SK-N-SH (cell line): ENCODE measurements around the gene CCNA2. TPM values are rescaled to one million over a fixed set of nuclear protein-coding genes. Genes with fewer than 3 reads are reported as not detected.
A peak's percentile ranks its signal among the peaks of the same experiment; 100 is the strongest.

Experiments used
- CTCF ChIA-PET: fragments of 300-600, 350-600 bp; formaldehyde crosslinking; extraction: SDS; loops from one replicate; lab custom pipeline; 2021; lab: Yijun Ruan, JAX
- POLR2A ChIA-PET: fragments of 350-600 bp; sonication (Branson Sonifier 250); formaldehyde crosslinking; extraction: SDS; loops from one replicate; lab custom pipeline; 2020; ENCODE audit warnings: antibody characterized with exemption, inconsistent platforms; lab: Yijun Ruan, JAX
- DNase-seq: peaks from one replicate; pipeline ENCODE4 v3.0.0; 2012
- H2AFZ ChIP-seq: fragments of 200-600 bp; sonication (generic); 2 replicates; pipeline ENCODE4 v1.8.1; 2016; ENCODE audit warnings: antibody characterized with exemption, mild to moderate bottlenecking, low read depth
- H3F3A ChIP-seq: fragments of 200-600 bp; sonication (generic); replicated peaks from 2 replicates; pipeline ENCODE3; 2016; ENCODE audit warnings: antibody characterized with exemption, mild to moderate bottlenecking; ENCODE audit not compliant: insufficient read depth
- H3K27ac ChIP-seq, 2 experiments: fragments of 200-500 bp in 1 of 2; fragments of 200-600 bp in 1 of 2; sonication (Bioruptor generic) in 1 of 2; sonication (generic), shearing (Covaris generic) in 1 of 2; 2 replicates each; pipeline versions ENCODE4 v1.5.1 to v1.6.1; 2014 to 2016; ENCODE audit warnings: low read depth in 2 of 2, inconsistent platforms in 1 of 2, low read length in 1 of 2, mild to moderate bottlenecking in 1 of 2, mixed read lengths in 1 of 2
- H3K27me3 ChIP-seq: fragments of 200-600 bp; sonication (generic), shearing (Covaris generic); 2 replicates; pipeline ENCODE4 v1.6.1; 2016; ENCODE audit warnings: mixed run types; ENCODE audit not compliant: insufficient read depth
- H3K36me3 ChIP-seq, 2 experiments: fragments of 200-500 bp in 1 of 2; fragments of 200-600 bp in 1 of 2; sonication (Bioruptor generic) in 1 of 2; sonication (generic) in 1 of 2; replicated peaks in 1 of 2; 2 replicates each; pipeline versions ENCODE3 to v1.5.1; 2014 to 2016; ENCODE audit warnings: low read length in 1 of 2, mild to moderate bottlenecking in 1 of 2; ENCODE audit not compliant: insufficient read depth in 2 of 2, control insufficient read depth in 1 of 2
- H3K4me1 ChIP-seq, 2 experiments: fragments of 200-500 bp in 1 of 2; fragments of 200-600 bp in 1 of 2; sonication (Bioruptor generic) in 1 of 2; sonication (generic), shearing (Covaris generic) in 1 of 2; 2 replicates each; pipeline versions ENCODE4 v1.5.1 to v1.6.1; 2014 to 2016; ENCODE audit warnings: low read depth in 1 of 2, low read length in 1 of 2, mixed run types in 1 of 2; ENCODE audit not compliant: insufficient read depth in 2 of 2, control insufficient read depth in 1 of 2
- H3K4me2 ChIP-seq: fragments of 200-600 bp; sonication (generic), shearing (Covaris generic); 2 replicates; pipeline ENCODE4 v1.6.1; 2017; ENCODE audit warnings: mixed run types
- H3K4me3 ChIP-seq, 2 experiments: fragments of 200-500 bp in 1 of 2; fragments of 200-600 bp in 1 of 2; sonication (Bioruptor generic) in 1 of 2; sonication (generic), shearing (Covaris generic) in 1 of 2; 2 replicates each; pipeline versions ENCODE4 v1.5.1 to v1.8.1; 2014 to 2016; ENCODE audit warnings: low read depth in 2 of 2, inconsistent platforms in 1 of 2, low read length in 1 of 2, mild to moderate bottlenecking in 1 of 2, mixed read lengths in 1 of 2, moderate library complexity in 1 of 2
- H3K79me2 ChIP-seq: fragments of 200-600 bp; sonication (generic); 2 replicates; pipeline ENCODE4 v1.8.1; 2017; ENCODE audit warnings: mild to moderate bottlenecking; ENCODE audit not compliant: insufficient read depth
- H3K9ac ChIP-seq: fragments of 200-600 bp; sonication (generic); 2 replicates; pipeline ENCODE4 v1.6.1; 2017; ENCODE audit warnings: mixed run types
- H3K9me2 ChIP-seq: fragments of 200-600 bp; sonication (generic); 2 replicates; pipeline ENCODE4 v1.6.1; 2017; ENCODE audit warnings: mixed run types
- H3K9me3 ChIP-seq: fragments of 200-600 bp; sonication (generic); 2 replicates; pipeline ENCODE4 v1.6.1; 2017; ENCODE audit warnings: mixed run types, mild to moderate bottlenecking, moderate library complexity
- H4K20me1 ChIP-seq: fragments of 200-600 bp; sonication (generic); 2 replicates; pipeline ENCODE4 v1.6.1; 2017; ENCODE audit warnings: mild to moderate bottlenecking, mixed run types; ENCODE audit not compliant: insufficient read depth
- CHD2 ChIP-seq: fragments of 150-350 bp; IDR thresholded peaks from 2 replicates; pipeline ENCODE4 v1.6.1; 2018; ENCODE audit warnings: low read length; ENCODE audit not compliant: partially characterized antibody
- EP300 ChIP-seq, 2 experiments: IDR thresholded peaks; 2 replicates each; pipeline versions ENCODE4 v1.4.0 to v1.6.1; 2012; ENCODE audit warnings: borderline replicate concordance in 1 of 2, low read depth in 1 of 2, low read length in 1 of 2
- FOXJ3 ChIP-seq: sonication (generic); formaldehyde crosslinking; IDR thresholded peaks from 2 replicates; pipeline ENCODE4 v1.5.1; 2020; ENCODE audit warnings: mild to moderate bottlenecking, missing genetic modification reagents
- GABPA ChIP-seq: IDR thresholded peaks from 2 replicates; pipeline ENCODE4 v1.4.0; 2012; ENCODE audit warnings: low read depth, mild to moderate bottlenecking
- GATA2 ChIP-seq: sonication (generic); formaldehyde crosslinking; IDR thresholded peaks from 2 replicates; pipeline ENCODE4 v1.5.0; 2020; ENCODE audit warnings: mild to moderate bottlenecking, missing genetic modification reagents
- JUND ChIP-seq: IDR thresholded peaks from 2 replicates; pipeline ENCODE4 v1.4.0; 2012
- MEF2A ChIP-seq: IDR thresholded peaks from 2 replicates; pipeline ENCODE4 v1.4.0; 2012; ENCODE audit warnings: low read depth, borderline replicate concordance
- NFIC ChIP-seq: IDR thresholded peaks from 2 replicates; pipeline ENCODE4 v1.4.0; 2012; ENCODE audit warnings: borderline replicate concordance
- NRF1 ChIP-seq: IDR thresholded peaks from 2 replicates; pipeline ENCODE4 v1.6.1; 2012; ENCODE audit warnings: low read depth, mild to moderate bottlenecking, low read length
- POLR2AphosphoS5 ChIP-seq: IDR thresholded peaks from 2 replicates; pipeline ENCODE4 v1.6.1; 2012; ENCODE audit warnings: low read depth, low read length
- RAD21 ChIP-seq: IDR thresholded peaks from 2 replicates; pipeline ENCODE4 v1.6.1; 2012; ENCODE audit warnings: mild to moderate bottlenecking, low read length
- RFX5 ChIP-seq: IDR thresholded peaks from 2 replicates; pipeline ENCODE4 v1.6.1; 2012; ENCODE audit warnings: mild to moderate bottlenecking, improper control_type of control experiment, low read length
- RXRA ChIP-seq: IDR thresholded peaks from 2 replicates; pipeline ENCODE4 v1.4.0; 2012; ENCODE audit warnings: low read depth, mild to moderate bottlenecking, borderline replicate concordance
- SMC3 ChIP-seq: IDR thresholded peaks from 2 replicates; pipeline ENCODE4 v1.6.1; 2012; ENCODE audit warnings: low read depth, low read length, improper control_type of control experiment
- TAF1 ChIP-seq: IDR thresholded peaks from 2 replicates; pipeline ENCODE4 v1.6.1; 2012; ENCODE audit warnings: low read depth, mild to moderate bottlenecking, low read length, moderate library complexity, borderline replicate concordance
- TCF12 ChIP-seq: IDR thresholded peaks from 2 replicates; pipeline ENCODE4 v1.4.0; 2012
- TEAD4 ChIP-seq: IDR thresholded peaks from 2 replicates; pipeline ENCODE4 v1.4.0; 2012; ENCODE audit warnings: mild to moderate bottlenecking, borderline replicate concordance; ENCODE audit not compliant: insufficient read depth
- USF1 ChIP-seq: IDR thresholded peaks from 2 replicates; pipeline ENCODE4 v1.4.0; 2012; ENCODE audit warnings: low read depth, borderline replicate concordance
- ZBTB33 ChIP-seq: IDR thresholded peaks from 2 replicates; pipeline ENCODE4 v1.4.0; 2012; ENCODE audit warnings: low read depth, borderline replicate concordance
- WGBS: methylation state at CpG from one replicate; pipeline ENCODE4 v1.1.6; 2017; ENCODE audit warnings: low lambda C conversion rate; 5-methylcytosine and 5-hydroxymethylcytosine counted together
- polyA plus RNA-seq, 3 experiments: library from polyadenylated mRNA; depleted of rRNA; stranded (reverse); fragments of >200 nt; gene quantifications; 2 replicates each; pipeline ENCODE4 v1.2.3, GENCODE V29; 2012
- TF ChIP-seq, protein P1 (sequence below): IDR thresholded peaks from 2 replicates; pipeline ENCODE4 v1.6.1; 2012; ENCODE audit warnings: mild to moderate bottlenecking, low read depth, low read length, moderate library complexity
- TF ChIP-seq, protein P2 (sequence below): fragments of 150-350 bp; IDR thresholded peaks from 2 replicates; pipeline ENCODE4 v1.6.1; 2016; ENCODE audit warnings: mild to moderate bottlenecking, low read depth, low read length
- TF ChIP-seq, protein P3 (sequence below): IDR thresholded peaks from 2 replicates; pipeline ENCODE4; 2012
- TF ChIP-seq, protein P4 (sequence below): IDR thresholded peaks from 2 replicates; pipeline ENCODE4 v1.4.0; 2012; ENCODE audit warnings: low read depth

The CCNA2 gene
- 23.0 and 23.8 TPM in 2 replicates for polyA plus RNA-seq (2012; rRNA removed)
- polyA plus RNA-seq (2012; cell fraction: cytosol; rRNA removed): 27.7 and 29.2 TPM in 2 replicates
- 10.8 and 15.6 TPM in 2 replicates for polyA plus RNA-seq (2012; cell fraction: nucleus; rRNA removed)

DNA sequence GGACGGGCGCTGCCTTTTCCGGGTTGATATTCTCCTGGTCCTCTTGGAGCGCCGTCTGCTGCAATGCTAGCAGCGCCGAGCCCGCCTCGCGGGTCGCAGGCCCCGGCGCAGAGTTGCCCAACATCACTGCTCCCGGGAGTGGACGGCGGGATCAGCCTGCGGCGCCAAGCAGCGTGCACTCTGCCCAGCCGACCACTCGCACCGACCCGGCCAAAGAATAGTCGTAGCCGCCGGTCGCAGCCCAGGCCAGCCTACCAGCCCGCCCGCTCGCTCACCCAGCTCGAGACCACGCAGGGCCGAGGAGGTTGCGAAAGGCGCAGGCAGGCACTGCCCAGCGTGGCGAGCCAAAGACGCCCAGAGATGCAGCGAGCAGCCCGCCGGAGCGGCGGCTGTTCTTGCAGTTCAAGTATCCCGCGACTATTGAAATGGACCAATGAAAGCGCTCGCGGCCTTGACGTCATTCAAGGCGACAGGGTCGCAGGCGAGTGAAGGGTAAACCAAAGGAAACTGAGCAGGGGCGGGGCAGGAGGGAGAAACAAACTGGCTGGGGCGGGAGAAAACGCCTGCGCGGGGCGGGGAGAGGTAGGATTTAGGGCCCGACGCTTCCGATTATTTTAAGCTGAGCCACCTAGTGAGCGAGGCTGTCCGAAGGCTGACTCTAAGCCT lies at the start of gene CCNA2:
Gene CCNA2, minus strand, starts transcription at position 379 of the 666 bp plus-strand sequence. Its CDS starts 255 bp downstream, at position 124.
- Histone ChIP-seq H3K27me3 (no peaks in the 10 kb centered on the region), H3K9me2 (no peaks in the 10 kb centered on the region), H3K4me1 (peaks cover 12 to 18% of the 10 kb centered on the region in 2 experiments; a peak in 3 of 4 replicates), H3K9me3 (no peaks in the 10 kb centered on the region; the same call in 1 of the 2 replicates), H4K20me1 (no peaks in the 10 kb centered on the region; the same call in 1 of the 2 replicates), H2AFZ (peak within 1 kb of the TSS; percentile 80), H3K4me2 (peak within 1 kb of the TSS; percentile 94), H3F3A (peaks cover 68% of the 10 kb centered on the region), H3K4me3 (peak within 1 kb of the TSS; percentile 80 to 86), H3K27ac (peak within 1 kb of the TSS; percentile 63 to 84), H3K9ac (peak within 1 kb of the TSS; percentile 84), H3K36me3 (peaks cover 42 to 47% of the 10 kb centered on the region in 2 experiments), H3K79me2 (peaks cover 51% of the 10 kb centered on the region)
- DNase-seq: peak; percentile 94
- WGBS: under 1% methylated on average over 47 of the region's 63 CpGs
- CTCF ChIA-PET: interaction anchor here (1.2 to 2.1 kb wide), 3 partner anchors 12 to 361 kb away, joined by 3 to 9 read pairs (median 3); no protein-coding TSS in a partner anchor
- POLR2A ChIA-PET: interaction anchor here (1.3 kb wide), 1 partner anchor 22 kb away, joined by 9 read pairs; the partner anchor contains the start of gene EXOSC9
- TF ChIP-seq RFX5: peak; percentile 84
- peak; percentile 36; the same call in 1 of the 2 replicates for TF ChIP-seq FOXJ3 (CRISPR knock-in tag)
- TF ChIP-seq TCF12: peak; percentile 51; the same call in 1 of the 2 replicates
- TF ChIP-seq GABPA: peak; percentile 25; the same call in 1 of the 2 replicates
- TF ChIP-seq NFIC: peak; percentile 22; the same call in 1 of the 2 replicates
- TF ChIP-seq GATA2: no peak
- no peak for TF ChIP-seq MEF2A
- TF ChIP-seq, protein P1, sequence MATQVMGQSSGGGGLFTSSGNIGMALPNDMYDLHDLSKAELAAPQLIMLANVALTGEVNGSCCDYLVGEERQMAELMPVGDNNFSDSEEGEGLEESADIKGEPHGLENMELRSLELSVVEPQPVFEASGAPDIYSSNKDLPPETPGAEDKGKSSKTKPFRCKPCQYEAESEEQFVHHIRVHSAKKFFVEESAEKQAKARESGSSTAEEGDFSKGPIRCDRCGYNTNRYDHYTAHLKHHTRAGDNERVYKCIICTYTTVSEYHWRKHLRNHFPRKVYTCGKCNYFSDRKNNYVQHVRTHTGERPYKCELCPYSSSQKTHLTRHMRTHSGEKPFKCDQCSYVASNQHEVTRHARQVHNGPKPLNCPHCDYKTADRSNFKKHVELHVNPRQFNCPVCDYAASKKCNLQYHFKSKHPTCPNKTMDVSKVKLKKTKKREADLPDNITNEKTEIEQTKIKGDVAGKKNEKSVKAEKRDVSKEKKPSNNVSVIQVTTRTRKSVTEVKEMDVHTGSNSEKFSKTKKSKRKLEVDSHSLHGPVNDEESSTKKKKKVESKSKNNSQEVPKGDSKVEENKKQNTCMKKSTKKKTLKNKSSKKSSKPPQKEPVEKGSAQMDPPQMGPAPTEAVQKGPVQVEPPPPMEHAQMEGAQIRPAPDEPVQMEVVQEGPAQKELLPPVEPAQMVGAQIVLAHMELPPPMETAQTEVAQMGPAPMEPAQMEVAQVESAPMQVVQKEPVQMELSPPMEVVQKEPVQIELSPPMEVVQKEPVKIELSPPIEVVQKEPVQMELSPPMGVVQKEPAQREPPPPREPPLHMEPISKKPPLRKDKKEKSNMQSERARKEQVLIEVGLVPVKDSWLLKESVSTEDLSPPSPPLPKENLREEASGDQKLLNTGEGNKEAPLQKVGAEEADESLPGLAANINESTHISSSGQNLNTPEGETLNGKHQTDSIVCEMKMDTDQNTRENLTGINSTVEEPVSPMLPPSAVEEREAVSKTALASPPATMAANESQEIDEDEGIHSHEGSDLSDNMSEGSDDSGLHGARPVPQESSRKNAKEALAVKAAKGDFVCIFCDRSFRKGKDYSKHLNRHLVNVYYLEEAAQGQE: no peak
- TF ChIP-seq ZBTB33: 0 out of 2 replicates have a peak, but pooled peaks have one; percentile 63
- TF ChIP-seq RAD21: no peak; the same call in 1 of the 2 replicates
- no peak for TF ChIP-seq JUND
- TF ChIP-seq EP300 (IDR thresholded peaks at IDR 0.05; ENCODE audit: borderline replicate concordance in 1 of 2, low read depth in 1 of 2, low read length in 1 of 2): peak in 1 of 2 experiments; percentile 5; a peak in 1 of 4 replicates
- peak; percentile 81 for TF ChIP-seq CHD2
- TF ChIP-seq TEAD4: no peak
- no peak for TF ChIP-seq RXRA
- TF ChIP-seq, protein P2, sequence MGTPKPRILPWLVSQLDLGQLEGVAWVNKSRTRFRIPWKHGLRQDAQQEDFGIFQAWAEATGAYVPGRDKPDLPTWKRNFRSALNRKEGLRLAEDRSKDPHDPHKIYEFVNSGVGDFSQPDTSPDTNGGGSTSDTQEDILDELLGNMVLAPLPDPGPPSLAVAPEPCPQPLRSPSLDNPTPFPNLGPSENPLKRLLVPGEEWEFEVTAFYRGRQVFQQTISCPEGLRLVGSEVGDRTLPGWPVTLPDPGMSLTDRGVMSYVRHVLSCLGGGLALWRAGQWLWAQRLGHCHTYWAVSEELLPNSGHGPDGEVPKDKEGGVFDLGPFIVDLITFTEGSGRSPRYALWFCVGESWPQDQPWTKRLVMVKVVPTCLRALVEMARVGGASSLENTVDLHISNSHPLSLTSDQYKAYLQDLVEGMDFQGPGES: peak; percentile 15; the same call in 1 of the 2 replicates
- TF ChIP-seq, protein P3, sequence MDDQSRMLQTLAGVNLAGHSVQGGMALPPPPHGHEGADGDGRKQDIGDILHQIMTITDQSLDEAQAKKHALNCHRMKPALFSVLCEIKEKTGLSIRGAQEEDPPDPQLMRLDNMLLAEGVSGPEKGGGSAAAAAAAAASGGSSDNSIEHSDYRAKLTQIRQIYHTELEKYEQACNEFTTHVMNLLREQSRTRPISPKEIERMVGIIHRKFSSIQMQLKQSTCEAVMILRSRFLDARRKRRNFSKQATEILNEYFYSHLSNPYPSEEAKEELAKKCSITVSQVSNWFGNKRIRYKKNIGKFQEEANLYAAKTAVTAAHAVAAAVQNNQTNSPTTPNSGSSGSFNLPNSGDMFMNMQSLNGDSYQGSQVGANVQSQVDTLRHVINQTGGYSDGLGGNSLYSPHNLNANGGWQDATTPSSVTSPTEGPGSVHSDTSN: 0 out of 2 replicates have a peak, but pooled peaks have one; percentile 2
- TF ChIP-seq, protein P4, sequence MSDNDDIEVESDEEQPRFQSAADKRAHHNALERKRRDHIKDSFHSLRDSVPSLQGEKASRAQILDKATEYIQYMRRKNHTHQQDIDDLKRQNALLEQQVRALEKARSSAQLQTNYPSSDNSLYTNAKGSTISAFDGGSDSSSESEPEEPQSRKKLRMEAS: peak; percentile 85
- TF ChIP-seq NRF1: peak; percentile 68
- peak; percentile 77 for TF ChIP-seq POLR2AphosphoS5
- TF ChIP-seq SMC3: no peak
- TF ChIP-seq TAF1: peak; percentile 73; the same call in 1 of the 2 replicates
- no peak for TF ChIP-seq USF1
